Activated CD4-positive, alpha-beta T cell treated with anti-CD3 and anti-CD28 coated beads for 48 hours (primary cell): ENCODE measurements around the gene SRGAP3.

Experiments used
- DNase-seq: peaks from one replicate; pipeline ENCODE4 v3.0.0-alpha.2; 2020

The SRGAP3 gene

DNA sequence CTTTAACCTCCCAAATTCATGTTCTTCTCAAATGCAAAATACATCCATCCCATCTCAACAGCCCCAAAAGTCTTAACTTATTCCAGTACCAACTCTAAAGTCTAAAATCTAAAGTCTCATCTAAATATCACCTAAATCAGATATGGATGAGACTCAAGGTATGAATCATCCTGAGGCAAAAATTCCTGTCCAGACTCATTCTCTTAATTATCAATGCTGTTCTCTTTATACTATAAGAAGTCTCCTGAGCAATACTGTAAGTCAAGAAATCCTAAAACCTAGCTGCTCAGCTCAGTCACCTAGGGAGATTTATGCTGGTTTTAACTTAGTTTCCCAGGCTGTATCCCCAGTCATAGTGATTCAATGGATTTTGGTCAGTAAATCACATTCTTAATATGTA is 297.3 kb downstream of the SRGAP3 start:
- DNase-seq: no peak

DNA sequence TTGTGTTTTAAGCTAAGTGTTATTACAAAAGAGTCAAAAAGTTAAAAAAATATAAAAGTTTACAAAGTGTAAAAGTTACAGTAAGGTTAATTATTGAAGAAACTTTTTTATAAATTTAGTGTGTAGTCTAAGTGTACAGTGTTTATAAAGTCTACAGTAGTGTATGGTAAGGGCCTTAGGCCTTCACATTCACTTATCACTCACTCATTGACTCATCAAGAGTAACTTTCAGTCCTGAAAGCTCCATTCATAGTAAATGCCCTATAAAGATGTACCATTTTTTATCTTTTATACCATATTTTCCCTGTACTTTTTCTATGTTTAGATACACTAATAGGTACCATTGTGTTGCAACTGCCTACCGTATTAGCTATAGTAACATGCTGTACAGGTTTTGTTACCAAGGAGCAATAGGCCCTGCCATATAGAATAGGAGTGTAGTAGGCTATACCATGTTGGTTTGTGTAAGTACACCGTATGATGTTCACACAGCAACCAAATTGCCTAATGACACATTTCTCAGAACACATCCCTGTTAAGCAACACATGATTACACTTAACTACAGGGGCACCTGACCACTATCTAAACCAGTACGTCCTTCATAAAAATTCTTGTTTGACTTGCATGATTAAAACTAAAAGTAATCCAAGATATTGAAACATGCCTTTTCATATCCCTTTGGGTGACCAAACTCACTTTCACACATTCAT is 303.4 kb downstream of the SRGAP3 start:
- no peak for DNase-seq

DNA sequence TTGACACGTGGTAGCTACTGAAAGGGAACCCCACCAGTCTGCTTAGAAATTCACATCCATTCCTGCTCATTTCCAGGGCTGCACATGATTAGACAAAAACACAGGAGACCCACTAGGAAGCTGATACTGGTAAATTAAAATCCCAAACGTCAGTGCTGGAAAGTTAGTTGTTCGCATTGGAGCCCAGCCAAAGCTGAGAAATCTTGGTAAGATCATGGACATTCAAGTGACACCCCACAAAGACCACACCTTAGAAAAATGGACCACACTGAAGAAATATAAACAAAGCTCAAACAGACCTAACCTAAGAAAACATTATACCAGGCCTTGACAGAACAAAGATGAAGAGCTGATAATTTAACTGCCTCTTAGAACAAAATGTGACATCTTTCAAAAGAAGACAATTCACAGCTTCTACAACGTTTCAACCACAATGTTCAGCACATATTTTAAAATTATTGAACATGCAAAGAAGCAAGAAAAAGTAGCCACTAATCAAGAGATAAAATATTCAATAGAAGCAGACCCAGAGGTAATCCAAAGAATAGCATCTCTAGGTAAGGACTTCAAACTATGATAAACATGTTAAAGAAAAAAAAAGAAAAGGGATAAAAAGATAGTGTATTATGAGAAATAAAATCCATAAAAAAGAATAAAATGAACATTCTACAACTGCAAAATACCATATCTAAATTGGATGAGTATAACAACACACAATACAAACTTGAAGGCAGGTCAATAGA is 306.5 kb downstream of the SRGAP3 start:
- no peak for DNase-seq

DNA sequence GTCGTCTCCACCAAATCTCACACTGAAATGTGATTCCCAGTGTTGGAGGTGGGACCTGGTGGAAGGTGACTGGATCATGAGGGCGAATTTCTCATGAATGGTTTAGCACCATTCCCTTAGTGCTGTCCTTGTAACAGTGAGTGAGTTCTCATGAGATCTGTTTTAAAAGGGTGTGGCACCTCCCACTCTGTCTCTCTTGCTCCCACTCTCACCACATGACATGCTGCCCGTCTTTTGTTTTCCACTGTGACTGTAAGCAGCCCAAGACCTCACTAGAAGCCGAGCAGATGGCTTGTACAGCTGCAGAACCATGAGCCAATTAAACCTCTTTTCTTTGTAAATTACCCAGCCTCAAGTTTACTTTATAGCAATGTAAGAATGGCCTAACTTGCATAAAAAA is 307.3 kb downstream of the SRGAP3 start:
- DNase-seq: no peak

DNA sequence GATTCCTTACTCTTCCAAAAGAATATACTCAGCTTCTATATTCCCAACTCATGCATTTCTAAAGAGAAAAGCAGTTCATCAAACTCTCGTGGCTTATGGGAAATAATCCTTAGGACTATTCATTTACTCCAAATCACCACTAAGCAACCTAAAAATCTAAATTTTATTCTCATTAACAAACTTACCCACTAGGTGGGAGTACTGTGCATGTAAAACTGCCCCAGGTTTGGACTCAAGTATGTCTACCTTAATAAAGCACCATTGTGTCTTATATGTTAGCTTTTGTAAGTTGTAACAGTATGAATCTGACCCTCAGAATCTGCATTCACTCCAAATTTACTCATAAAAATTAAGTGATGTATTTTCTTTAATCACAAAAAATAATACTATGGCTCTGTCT is 311.4 kb downstream of the SRGAP3 start:
- no peak for DNase-seq

DNA sequence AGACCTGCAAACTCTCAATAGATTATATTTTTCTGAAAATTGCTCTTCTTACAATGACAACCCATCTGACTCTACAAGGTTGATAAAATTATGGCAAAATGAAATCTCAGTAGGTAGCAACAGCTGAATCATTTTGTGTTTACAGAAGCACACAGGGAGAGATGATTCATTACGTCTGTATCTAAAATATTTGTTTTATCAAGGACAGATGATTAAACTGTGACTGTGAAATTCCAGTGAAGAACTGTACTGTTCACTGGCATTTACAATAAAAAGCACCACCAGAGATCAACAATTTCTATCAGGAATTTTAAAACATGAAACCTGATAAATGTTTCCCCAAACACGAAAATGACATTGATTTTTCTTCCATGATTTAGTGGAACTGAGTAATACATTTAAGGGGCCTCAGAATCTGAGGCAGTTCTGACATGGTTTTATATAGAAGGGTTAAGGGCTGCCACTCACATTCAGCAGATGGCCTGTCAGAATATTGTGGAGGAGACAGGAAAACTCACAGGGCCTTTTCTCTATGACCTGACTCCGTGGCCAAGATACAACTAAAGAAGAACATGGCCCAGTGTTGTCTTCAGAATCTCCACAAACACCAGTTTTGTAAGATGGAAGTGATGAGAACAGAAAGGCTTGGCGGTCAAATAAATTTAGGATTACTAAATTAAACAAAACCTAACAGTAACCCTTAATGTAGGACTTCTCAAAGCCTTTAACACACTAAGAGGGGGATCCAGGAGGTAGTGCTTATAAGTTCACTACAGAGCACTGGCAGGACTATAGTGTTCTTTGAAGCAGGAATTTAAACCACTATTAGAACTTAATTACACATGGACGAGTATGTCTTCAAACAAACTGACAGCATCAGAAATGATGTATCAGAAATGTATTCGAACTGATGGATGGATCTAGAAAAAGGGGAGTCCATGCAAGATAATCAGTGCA is 312.1 kb downstream of the SRGAP3 start:
- no peak for DNase-seq

DNA sequence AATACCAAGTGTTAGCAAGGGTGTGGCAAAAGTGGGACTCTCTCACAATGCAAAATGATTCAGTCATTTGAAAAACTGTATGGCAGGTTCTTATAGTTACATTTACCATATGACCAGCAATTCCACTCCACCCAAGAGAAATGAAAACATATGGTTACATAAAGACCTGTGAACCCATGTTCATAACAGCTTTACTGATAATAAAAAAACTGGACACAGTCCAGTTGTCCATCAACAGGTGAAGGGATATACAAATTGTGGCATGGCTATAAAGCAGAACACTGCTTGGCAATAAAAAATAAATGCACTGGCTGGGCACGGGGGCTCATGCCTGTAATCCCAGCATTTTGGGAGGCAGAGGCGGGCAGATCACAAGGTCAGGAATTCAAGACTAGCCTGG is 316.9 kb downstream of the SRGAP3 start:
- DNase-seq: no peak

DNA sequence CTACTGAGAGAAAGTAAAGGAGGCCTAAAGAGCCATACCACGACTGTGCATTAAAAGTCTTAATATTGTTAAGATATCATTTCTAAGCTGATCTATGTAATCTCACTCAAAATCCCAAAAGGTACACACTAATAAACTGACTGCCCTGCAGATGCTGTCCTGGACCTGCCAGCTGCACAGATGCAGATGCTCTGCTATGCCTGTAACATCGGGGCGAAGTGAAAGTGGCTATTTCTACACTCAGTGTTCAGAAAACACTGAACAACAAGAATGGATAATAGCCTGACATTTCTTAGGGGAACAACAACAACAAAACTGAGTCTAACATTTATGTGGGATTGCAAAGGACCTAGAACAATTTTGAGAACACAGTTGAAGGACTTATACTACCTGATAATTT is 318.1 kb downstream of the SRGAP3 start:
- DNase-seq: no peak
